H1 (cell line): ENCODE results near the gene SLMAP. TPM values are rescaled to one million over a fixed set of nuclear protein-coding genes. Genes with fewer than 3 reads are reported as not detected.

ENCODE experiments used
- CTCF ChIA-PET: fragments of 300-600 bp; sonication (Branson Sonifier 250); formaldehyde crosslinking; loops from one replicate; lab custom pipeline; 2021; ENCODE audit not compliant: partially characterized antibody; lab: Charles Lee
- POLR2A ChIA-PET: fragments of 300-600 bp; sonication (Branson Sonifier 250); formaldehyde crosslinking; loops from one replicate; lab custom pipeline; 2021; ENCODE audit warnings: inconsistent platforms; ENCODE audit not compliant: partially characterized antibody; lab: Charles Lee
- DNase-seq, 2 experiments: peaks; one replicate each; pipeline versions ENCODE4 v3.0.0 to v3.0.0-alpha.2; 2010 to 2022; ENCODE audit warnings: low spot score in 2 of 2, low read depth in 1 of 2, mixed read lengths in 1 of 2
- FAIRE-seq: peaks from 2 replicates; lab custom pipeline; 2011; peaks lifted over from hg19 to GRCh38; lab: Jason Lieb, UNC
- H2AFZ ChIP-seq: 2 replicates; pipeline ENCODE4 v1.8.1; 2012; ENCODE audit warnings: low read length, inconsistent platforms
- H2AK5ac ChIP-seq: 2 replicates; pipeline ENCODE4 v1.6.1; 2013; ENCODE audit warnings: low read depth, low read length
- H2BK120ac ChIP-seq: replicated peaks from 2 replicates; pipeline ENCODE3; 2013; ENCODE audit warnings: low read depth, low read length, inconsistent platforms
- H2BK12ac ChIP-seq: 2 replicates; pipeline ENCODE4 v1.6.1; 2013; ENCODE audit warnings: low read depth, low read length
- H2BK15ac ChIP-seq: 2 replicates; pipeline ENCODE4 v1.6.1; 2013; ENCODE audit warnings: low read length
- H2BK20ac ChIP-seq: 2 replicates; pipeline ENCODE4 v1.6.1; 2013; ENCODE audit warnings: low read length
- H2BK5ac ChIP-seq: 2 replicates; pipeline ENCODE4 v1.6.1; 2013; ENCODE audit warnings: low read depth, low read length
- H3K14ac ChIP-seq: 2 replicates; pipeline ENCODE4 v1.6.1; 2013; ENCODE audit warnings: inconsistent platforms; ENCODE audit not compliant: insufficient read length
- H3K18ac ChIP-seq: 2 replicates; pipeline ENCODE4 v1.6.1; 2013; ENCODE audit warnings: low read length; ENCODE audit errors: extremely low read depth
- H3K23ac ChIP-seq: 2 replicates; pipeline ENCODE4 v1.6.1; 2013; ENCODE audit warnings: inconsistent platforms; ENCODE audit not compliant: insufficient read length
- H3K23me2 ChIP-seq: 2 replicates; pipeline ENCODE4 v1.6.1; 2013; ENCODE audit warnings: low read depth, low read length
- H3K27ac ChIP-seq: 2 replicates; pipeline ENCODE4 v1.6.1; 2011; ENCODE audit warnings: low read depth, low read length, inconsistent platforms
- H3K27me3 ChIP-seq, 4 experiments: replicated peaks in 1 of 4; 1 replicate in 1 of 4; 2 replicates in 3 of 4; pipeline versions ENCODE4 v1.6.1 to v1.8.1; 2011 to 2013; ENCODE audit warnings: low read length in 3 of 4, mild to moderate bottlenecking in 3 of 4, inconsistent platforms in 2 of 4, mixed read lengths in 2 of 4, moderate library complexity in 1 of 4; ENCODE audit not compliant: control insufficient read depth in 3 of 4, insufficient read depth in 3 of 4; ENCODE audit errors: extremely low read depth in 1 of 4
- H3K36me3 ChIP-seq, 4 experiments: 2 replicates each; pipeline versions ENCODE4 v1.6.1 to v1.8.1; 2011 to 2013; ENCODE audit warnings: mild to moderate bottlenecking in 4 of 4, low read length in 3 of 4, moderate library complexity in 2 of 4, control low read depth in 1 of 4, inconsistent platforms in 1 of 4; ENCODE audit not compliant: insufficient read depth in 4 of 4, control insufficient read depth in 2 of 4
- H3K4ac ChIP-seq: replicated peaks from 2 replicates; pipeline ENCODE3; 2013; ENCODE audit warnings: low read length, low read depth, mixed read lengths, inconsistent platforms; ENCODE audit not compliant: insufficient read length
- H3K4me1 ChIP-seq, 4 experiments: replicated peaks in 1 of 4; 1 replicate in 1 of 4; 2 replicates in 3 of 4; pipeline versions ENCODE4 v1.6.1 to v1.8.1; 2011 to 2013; ENCODE audit warnings: low read length in 3 of 4, inconsistent platforms in 2 of 4, mixed read lengths in 1 of 4; ENCODE audit not compliant: insufficient read depth in 4 of 4, control insufficient read depth in 3 of 4
- H3K4me2 ChIP-seq, 2 experiments: 2 replicates each; pipeline versions ENCODE4 v1.6.1 to v1.8.1; 2011 to 2013; ENCODE audit warnings: low read depth in 2 of 2, low read length in 2 of 2, control low read depth in 1 of 2, inconsistent platforms in 1 of 2, mild to moderate bottlenecking in 1 of 2; ENCODE audit not compliant: insufficient read depth in 1 of 2
- H3K4me3 ChIP-seq, 4 experiments: fragments of 200-600, 300-600 bp in 1 of 4; sonication (generic), shearing (Covaris generic), sonication (Bioruptor Twin) in 1 of 4; 2 replicates each; pipeline versions ENCODE4 v1.5.1 to v1.8.1; 2011 to 2016; ENCODE audit warnings: low read length in 4 of 4, low read depth in 3 of 4, control low read depth in 2 of 4, inconsistent platforms in 2 of 4, mild to moderate bottlenecking in 2 of 4, mixed read lengths in 1 of 4, moderate library complexity in 1 of 4; ENCODE audit not compliant: insufficient read depth in 2 of 4; ENCODE audit errors: extremely low read depth in 1 of 4
- H3K56ac ChIP-seq: replicated peaks from 2 replicates; pipeline ENCODE3; 2013; ENCODE audit warnings: low read depth, mild to moderate bottlenecking, mixed read lengths, low read length, inconsistent platforms; ENCODE audit not compliant: insufficient read length
- H3K79me1 ChIP-seq: 2 replicates; pipeline ENCODE4 v1.6.1; 2013; ENCODE audit warnings: low read depth, low read length, control low read depth
- H3K79me2 ChIP-seq, 2 experiments: 2 replicates each; pipeline versions ENCODE4 v1.6.1 to v1.8.1; 2012 to 2013; ENCODE audit warnings: low read length in 2 of 2, mild to moderate bottlenecking in 2 of 2, inconsistent platforms in 1 of 2; ENCODE audit not compliant: insufficient read depth in 2 of 2, control insufficient read depth in 1 of 2
- H3K9ac ChIP-seq, 4 experiments: replicated peaks in 1 of 4; 1 replicate in 1 of 4; 2 replicates in 3 of 4; pipeline versions ENCODE4 v1.6.1 to v1.8.1; 2011 to 2013; ENCODE audit warnings: low read depth in 3 of 4, low read length in 3 of 4, control low read depth in 2 of 4, mild to moderate bottlenecking in 2 of 4, moderate library complexity in 2 of 4, inconsistent platforms in 1 of 4; ENCODE audit errors: extremely low read depth in 1 of 4
- H3K9me3 ChIP-seq, 2 experiments: 2 replicates each; pipeline versions ENCODE4 v1.6.1 to v1.8.1; 2012 to 2013; ENCODE audit warnings: mild to moderate bottlenecking in 2 of 2, moderate library complexity in 2 of 2, control low read depth in 1 of 2, inconsistent platforms in 1 of 2, low read depth in 1 of 2, low read length in 1 of 2, mixed read lengths in 1 of 2; ENCODE audit not compliant: insufficient read depth in 2 of 2
- H4K20me1 ChIP-seq, 2 experiments: replicated peaks in 1 of 2; 2 replicates each; pipeline versions ENCODE3 to v1.8.1; 2011 to 2013; ENCODE audit warnings: inconsistent platforms in 2 of 2, low read length in 2 of 2, mild to moderate bottlenecking in 1 of 2; ENCODE audit not compliant: insufficient read depth in 2 of 2, control insufficient read depth in 1 of 2
- H4K5ac ChIP-seq: 2 replicates; pipeline ENCODE4 v1.6.1; 2013; ENCODE audit warnings: low read length, low read depth, mixed read lengths, inconsistent platforms; ENCODE audit not compliant: insufficient read length
- H4K8ac ChIP-seq: 2 replicates; pipeline ENCODE4 v1.8.0; 2013; ENCODE audit warnings: mild to moderate bottlenecking, moderate library complexity, low read length, inconsistent platforms; ENCODE audit not compliant: insufficient read depth; ENCODE audit errors: extremely low read depth
- H4K91ac ChIP-seq: replicated peaks from 2 replicates; pipeline ENCODE3; 2013; ENCODE audit warnings: low read length, mixed read lengths, inconsistent platforms; ENCODE audit not compliant: insufficient read length
- BACH1 ChIP-seq: IDR thresholded peaks from 2 replicates; pipeline ENCODE4 v1.6.1; 2012; ENCODE audit warnings: low read length, improper control_type of control experiment
- CREB1 ChIP-seq: IDR thresholded peaks from 2 replicates; pipeline ENCODE4 v1.6.1; 2012; ENCODE audit warnings: inconsistent platforms
- CTBP2 ChIP-seq: IDR thresholded peaks from 2 replicates; pipeline ENCODE4 v1.7.0; 2011; ENCODE audit warnings: borderline replicate concordance, mild to moderate bottlenecking, moderate library complexity, mixed read lengths, low read length; ENCODE audit not compliant: insufficient read depth, insufficient read length
- POU5F1 ChIP-seq: IDR thresholded peaks from 2 replicates; pipeline ENCODE4 v1.6.1; 2011; ENCODE audit warnings: low read depth, mild to moderate bottlenecking, low read length, moderate library complexity
- RFX5 ChIP-seq: IDR thresholded peaks from 2 replicates; pipeline ENCODE4 v1.6.1; 2011; ENCODE audit warnings: low read depth, low read length, improper control_type of control experiment, borderline replicate concordance
- SUZ12 ChIP-seq: fragments of 200-600 bp; sonication (generic); IDR thresholded peaks from 2 replicates; pipeline ENCODE4 v1.6.1; 2012; ENCODE audit warnings: mild to moderate bottlenecking, inconsistent platforms, low read length, moderate library complexity, mixed read lengths
- TCF12 ChIP-seq: IDR thresholded peaks from 2 replicates; pipeline ENCODE4 v1.6.1; 2011; ENCODE audit warnings: low read depth, mild to moderate bottlenecking, low read length
- polyA plus RNA-seq, 7 experiments: library from polyadenylated mRNA; depleted of rRNA in 3 of 7; stranded (reverse) in 5 of 7; unstranded in 2 of 7; fragments of >200 nt in 5 of 7; fragments of 200-250 nt in 2 of 7; gene quantifications; 1 replicate in 5 of 7; 2 replicates in 1 of 7; 4 replicates in 1 of 7; pipeline versions ENCODE4 v1.2.1 to v1.2.3, GENCODE V29; 2011 to 2013; ENCODE audit warnings: missing spikeins in 2 of 7, mixed read lengths in 2 of 7
- total RNA-seq: library from RNA; stranded (reverse); fragmentation: NEBNext Ultra II Directional; extraction: Animal tissue kit (Norgen Biotek cat#: 25700); gene quantifications from 2 replicates; pipeline ENCODE4 v1.2.1, GENCODE V29; 2021
- TF ChIP-seq, protein P1 (sequence below): IDR thresholded peaks from 2 replicates; pipeline ENCODE4 v1.6.1; 2012; ENCODE audit warnings: inconsistent platforms

The SLMAP gene
- total and polyA plus RNA-seq, 2 of the 8 experiments (the other 6 are each of a cell fraction or from before 2014, with no cell fraction given), result 13.6 to 70.4 TPM

GRCh38 chr3:57816471-57817095 is 60.5 kb downstream of the SLMAP start:
- CTCF ChIA-PET, result no interaction called here
- Histone ChIP-seq H2BK120ac (no peak overlapping the region), H3K4me2 (no peak overlapping the region), H3K18ac (no peak overlapping the region), H4K91ac (no peak overlapping the region), H3K14ac (no peak overlapping the region), H3K9ac (no peak overlapping the region), H3K23ac (no peak overlapping the region), H3K79me1 (no peaks in the 10 kb centered on the region; the same call in 1 of the 2 replicates), H3K56ac (no peak overlapping the region), H3K23me2 (no peaks in the 10 kb centered on the region; the same call in 1 of the 2 replicates), H3K4me3 (no peak overlapping the region), H4K8ac (no peak overlapping the region), H4K5ac (no peak overlapping the region), H3K36me3 (no peaks in the 10 kb centered on the region; a peak in 1 of 8 replicates), H3K4me1 (peaks cover 0 to 9% (median 3%) of the 10 kb centered on the region in 4 experiments; a peak in 2 of 7 replicates), H2BK15ac (no peak overlapping the region), H3K27ac (no peak overlapping the region), H3K9me3 (no peaks in the 10 kb centered on the region), H3K79me2 (peaks cover 0 to 87% of the 10 kb centered on the region in 2 experiments; a peak in 3 of 4 replicates), H3K4ac (no peak overlapping the region), H2AK5ac (no peak overlapping the region), H2BK12ac (no peak overlapping the region), H3K27me3 (no peaks in the 10 kb centered on the region), H2BK5ac (no peak overlapping the region), H2AFZ (no peak overlapping the region), H2BK20ac (no peak overlapping the region), H4K20me1 (peaks cover 0 to 4% of the 10 kb centered on the region in 2 experiments)
- no peak for FAIRE-seq
- no peak for DNase-seq
- TF ChIP-seq, protein P1, sequence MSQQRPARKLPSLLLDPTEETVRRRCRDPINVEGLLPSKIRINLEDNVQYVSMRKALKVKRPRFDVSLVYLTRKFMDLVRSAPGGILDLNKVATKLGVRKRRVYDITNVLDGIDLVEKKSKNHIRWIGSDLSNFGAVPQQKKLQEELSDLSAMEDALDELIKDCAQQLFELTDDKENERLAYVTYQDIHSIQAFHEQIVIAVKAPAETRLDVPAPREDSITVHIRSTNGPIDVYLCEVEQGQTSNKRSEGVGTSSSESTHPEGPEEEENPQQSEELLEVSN, result no peak
- TF ChIP-seq TCF12 (no peak), CTBP2 (no peak), POU5F1 (no peak), RFX5 (no peak), BACH1 (no peak), CREB1 (no peak), SUZ12 (no peak)
- POLR2A ChIA-PET, result no interaction called here
